ENCODE data around the gene ABHD10.
A peak's percentile ranks its signal among the peaks of the same experiment; 100 is the strongest.

ABHD10 gene

GRCh38 chr3:111951032-111951431, 27.8 kb upstream of the ABHD10 start:
- Histone ChIP-seq H4K91ac (ENCODE audit: low read depth, low read length) (no peak overlapping the region), H2BK120ac (ENCODE audit: insufficient read depth, low read length, poor library complexity) (no peak overlapping the region), H3K4me2 (ENCODE audit: low read length) (no peak overlapping the region), H4K12ac (ENCODE audit: low read depth, low read length) (no peak overlapping the region), H3K27ac (ENCODE audit: low read depth, low read length) (no peak overlapping the region), H2BK12ac (ENCODE audit: low read length) (no peak overlapping the region), H3K23ac (ENCODE audit: low read length) (no peak overlapping the region), H3K9me3 (ENCODE audit: insufficient read depth, low read depth, low read length) (no peaks in the 10 kb centered on the region), H2AK5ac (ENCODE audit: low read length) (no peak overlapping the region), H4K8ac (ENCODE audit: low read depth, low read length) (no peak overlapping the region), H3K36me3 (ENCODE audit: control insufficient read depth in 1 of 2, insufficient read depth in 2 of 2, low read length in 2 of 2) (peaks cover 9 to 21% of the 10 kb centered on the region in 2 experiments), H3K18ac (ENCODE audit: low read length) (no peak overlapping the region), H3K4me3 (ENCODE audit: low read depth, low read length) (no peak overlapping the region), H3K27me3 (ENCODE audit: insufficient read depth, low read length) (no peaks in the 10 kb centered on the region), H3K79me1 (ENCODE audit: low read length) (no peaks in the 10 kb centered on the region), H2AFZ (ENCODE audit: insufficient read depth, low read length, poor library complexity) (no peak overlapping the region), H3K9ac (ENCODE audit: low read length) (no peak overlapping the region), H3K79me2 (ENCODE audit: control insufficient read depth, insufficient read depth, low read length, poor library complexity) (no peaks in the 10 kb centered on the region), H3K4me1 (ENCODE audit: control insufficient read depth in 1 of 2, insufficient read depth in 2 of 2, low read length in 2 of 2) (no peaks in the 10 kb centered on the region), H3K14ac (ENCODE audit: low read length) (no peak overlapping the region), H2BK5ac (ENCODE audit: low read depth, low read length, poor library complexity) (no peak overlapping the region), H3K4ac (ENCODE audit: low read depth, low read length) (no peak overlapping the region)
- no peak for DNase-seq
- no CpG with 5 or more reads among the region's 2 CpGs for WGBS (ENCODE audit: extremely low coverage, insufficient coverage, insufficient read length)

GRCh38 chr3:111952086-111952485, 26.7 kb upstream of the ABHD10 start:
- Histone ChIP-seq H3K36me3 (ENCODE audit: control insufficient read depth in 1 of 2, insufficient read depth in 2 of 2, low read length in 2 of 2) (peaks cover 9 to 22% of the 10 kb centered on the region in 2 experiments), H2BK120ac (ENCODE audit: insufficient read depth, low read length, poor library complexity) (no peak overlapping the region), H3K79me2 (ENCODE audit: control insufficient read depth, insufficient read depth, low read length, poor library complexity) (no peaks in the 10 kb centered on the region), H2AK5ac (ENCODE audit: low read length) (no peak overlapping the region), H3K9ac (ENCODE audit: low read length) (no peak overlapping the region), H2AFZ (ENCODE audit: insufficient read depth, low read length, poor library complexity) (no peak overlapping the region), H3K79me1 (ENCODE audit: low read length) (no peaks in the 10 kb centered on the region), H3K4me1 (ENCODE audit: control insufficient read depth in 1 of 2, insufficient read depth in 2 of 2, low read length in 2 of 2) (no peaks in the 10 kb centered on the region), H3K14ac (ENCODE audit: low read length) (no peak overlapping the region), H3K4me3 (ENCODE audit: low read depth, low read length) (no peak overlapping the region), H3K9me3 (ENCODE audit: insufficient read depth, low read depth, low read length) (no peaks in the 10 kb centered on the region), H3K4me2 (ENCODE audit: low read length) (no peak overlapping the region), H3K18ac (ENCODE audit: low read length) (no peak overlapping the region), H4K12ac (ENCODE audit: low read depth, low read length) (no peak overlapping the region), H3K23ac (ENCODE audit: low read length) (no peak overlapping the region), H4K8ac (ENCODE audit: low read depth, low read length) (no peak overlapping the region), H3K27ac (ENCODE audit: low read depth, low read length) (no peak overlapping the region), H3K4ac (ENCODE audit: low read depth, low read length) (no peak overlapping the region), H4K91ac (ENCODE audit: low read depth, low read length) (no peak overlapping the region), H2BK12ac (ENCODE audit: low read length) (no peak overlapping the region), H2BK5ac (ENCODE audit: low read depth, low read length, poor library complexity) (no peak overlapping the region), H3K27me3 (ENCODE audit: insufficient read depth, low read length) (no peaks in the 10 kb centered on the region)
- no CpG with 5 or more reads among the region's 5 CpGs for WGBS (ENCODE audit: extremely low coverage, insufficient coverage, insufficient read length)
- peak; percentile 93 to 95 for DNase-seq

DNA sequence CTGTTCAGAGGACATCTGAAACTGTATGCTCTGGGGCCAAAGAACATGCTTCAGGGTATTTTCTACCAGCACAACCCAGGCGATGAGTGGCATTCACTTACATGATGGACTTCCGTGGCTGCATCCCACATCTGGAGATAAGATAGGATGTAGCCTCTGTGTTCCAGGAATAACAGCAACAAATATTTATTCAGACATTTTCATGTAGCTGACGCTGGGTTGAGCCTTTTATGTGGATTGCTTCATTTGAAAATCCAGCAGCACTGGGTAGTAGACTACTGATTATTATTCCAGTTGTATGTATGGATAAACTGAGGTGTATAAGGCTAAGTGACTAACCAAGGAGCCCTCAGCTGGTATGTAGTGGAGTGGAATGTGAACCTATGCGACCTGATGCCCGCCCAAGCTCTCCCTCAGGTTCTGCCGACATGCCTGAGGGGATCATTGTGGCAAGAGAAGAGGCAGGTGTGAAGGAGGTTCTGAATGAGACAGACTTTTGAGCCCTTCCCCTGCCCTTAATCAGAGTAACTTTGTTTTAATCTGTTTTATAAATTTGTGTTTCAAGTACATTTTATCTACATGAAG, 25.9 kb upstream of the ABHD10 start:
- no CpG with 5 or more reads among the region's 6 CpGs for WGBS (ENCODE audit: extremely low coverage, insufficient coverage, insufficient read length)
- Histone ChIP-seq H3K14ac (ENCODE audit: low read length) (no peak overlapping the region), H3K4me1 (ENCODE audit: control insufficient read depth in 1 of 2, insufficient read depth in 2 of 2, low read length in 2 of 2) (no peaks in the 10 kb centered on the region), H3K79me2 (ENCODE audit: control insufficient read depth, insufficient read depth, low read length, poor library complexity) (no peaks in the 10 kb centered on the region), H2AFZ (ENCODE audit: insufficient read depth, low read length, poor library complexity) (no peak overlapping the region), H3K4me3 (ENCODE audit: low read depth, low read length) (no peak overlapping the region), H4K12ac (ENCODE audit: low read depth, low read length) (no peak overlapping the region), H2BK5ac (ENCODE audit: low read depth, low read length, poor library complexity) (no peak overlapping the region), H2AK5ac (ENCODE audit: low read length) (no peak overlapping the region), H3K36me3 (ENCODE audit: control insufficient read depth in 1 of 2, insufficient read depth in 2 of 2, low read length in 2 of 2) (peaks cover 9 to 22% of the 10 kb centered on the region in 2 experiments), H3K27me3 (ENCODE audit: insufficient read depth, low read length) (no peaks in the 10 kb centered on the region), H3K4me2 (ENCODE audit: low read length) (no peak overlapping the region), H2BK120ac (ENCODE audit: insufficient read depth, low read length, poor library complexity) (no peak overlapping the region), H3K9ac (ENCODE audit: low read length) (no peak overlapping the region), H3K79me1 (ENCODE audit: low read length) (no peaks in the 10 kb centered on the region), H3K18ac (ENCODE audit: low read length) (no peak overlapping the region), H3K23ac (ENCODE audit: low read length) (no peak overlapping the region), H4K91ac (ENCODE audit: low read depth, low read length) (no peak overlapping the region), H3K27ac (ENCODE audit: low read depth, low read length) (no peak overlapping the region), H4K8ac (ENCODE audit: low read depth, low read length) (no peak overlapping the region), H3K4ac (ENCODE audit: low read depth, low read length) (no peak overlapping the region), H2BK12ac (ENCODE audit: low read length) (no peak overlapping the region), H3K9me3 (ENCODE audit: insufficient read depth, low read depth, low read length) (no peaks in the 10 kb centered on the region)
- DNase-seq = peak; percentile 86 to 88

DNA sequence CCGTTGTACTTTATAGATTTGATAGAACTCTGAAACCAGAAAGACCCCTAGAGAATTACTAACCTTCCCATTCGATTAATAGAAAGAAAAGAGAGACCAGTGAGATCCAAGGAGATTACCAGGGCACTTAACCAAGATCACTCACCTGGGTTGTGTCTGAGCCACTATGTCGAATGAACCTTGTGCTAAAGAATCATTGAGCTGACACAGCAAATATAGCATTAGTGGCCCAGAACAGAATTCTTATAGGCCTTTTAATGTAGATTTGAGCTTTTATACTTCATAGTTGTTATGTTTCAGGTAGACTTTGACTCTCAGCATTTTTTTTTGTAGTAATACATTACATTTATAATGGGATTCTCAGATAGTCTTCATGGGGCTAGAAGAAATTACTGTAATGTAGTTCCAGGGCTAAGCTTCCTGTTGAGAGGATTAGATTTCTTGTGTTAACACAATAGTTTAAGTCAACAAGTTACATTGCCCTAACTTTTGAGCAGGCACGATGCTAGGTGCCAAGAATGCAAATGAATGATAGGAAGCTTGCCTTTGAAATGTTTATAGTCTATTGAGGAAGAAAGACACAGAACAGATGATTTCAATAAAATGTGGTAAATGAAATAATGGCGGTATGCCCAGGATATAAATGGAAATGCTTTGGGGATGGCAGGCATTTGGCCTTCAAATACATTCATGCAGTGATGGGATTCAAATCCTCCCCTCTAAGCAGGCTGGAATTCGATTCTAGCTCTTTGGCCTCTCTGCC, 24.4 kb upstream of the ABHD10 start:
- no peak overlapping the region for H3K14ac ChIP-seq (ENCODE audit: low read length)
- H3K23ac ChIP-seq (ENCODE audit: low read length) = no peak overlapping the region
- no peak overlapping the region for H3K4ac ChIP-seq (ENCODE audit: low read depth, low read length)
- peaks cover 9 to 22% of the 10 kb centered on the region in 2 experiments for H3K36me3 ChIP-seq (ENCODE audit: control insufficient read depth in 1 of 2, insufficient read depth in 2 of 2, low read length in 2 of 2)
- no peaks in the 10 kb centered on the region for H3K9me3 ChIP-seq (ENCODE audit: insufficient read depth, low read depth, low read length)
- no peak overlapping the region for H2BK120ac ChIP-seq (ENCODE audit: insufficient read depth, low read length, poor library complexity)
- no CpG with 5 or more reads among the region's 6 CpGs for WGBS (ENCODE audit: extremely low coverage, insufficient coverage, insufficient read length)
- DNase-seq = no peak
- no peak overlapping the region for H3K18ac ChIP-seq (ENCODE audit: low read length)
- no peak overlapping the region for H2AK5ac ChIP-seq (ENCODE audit: low read length)
- H4K8ac ChIP-seq (ENCODE audit: low read depth, low read length) = no peak overlapping the region
- no peak overlapping the region for H3K9ac ChIP-seq (ENCODE audit: low read length)
- H3K79me2 ChIP-seq (ENCODE audit: control insufficient read depth, insufficient read depth, low read length, poor library complexity) = no peaks in the 10 kb centered on the region
- H3K79me1 ChIP-seq (ENCODE audit: low read length) = no peaks in the 10 kb centered on the region
- H2BK5ac ChIP-seq (ENCODE audit: low read depth, low read length, poor library complexity) = no peak overlapping the region
- no peak overlapping the region for H3K4me3 ChIP-seq (ENCODE audit: low read depth, low read length)
- H4K12ac ChIP-seq (ENCODE audit: low read depth, low read length) = no peak overlapping the region
- no peak overlapping the region for H3K4me2 ChIP-seq (ENCODE audit: low read length)
- H3K27ac ChIP-seq (ENCODE audit: low read depth, low read length) = no peak overlapping the region
- no peaks in the 10 kb centered on the region for H3K4me1 ChIP-seq (ENCODE audit: control insufficient read depth in 1 of 2, insufficient read depth in 2 of 2, low read length in 2 of 2)
- H3K27me3 ChIP-seq (ENCODE audit: insufficient read depth, low read length) = no peaks in the 10 kb centered on the region
- H4K91ac ChIP-seq (ENCODE audit: low read depth, low read length) = no peak overlapping the region
- no peak overlapping the region for H2AFZ ChIP-seq (ENCODE audit: insufficient read depth, low read length, poor library complexity)
- no peak overlapping the region for H2BK12ac ChIP-seq (ENCODE audit: low read length)

Measured in trophoblast cell (in vitro differentiated cells and primary cell).